SK-N-SH treated with all-trans-retinoic acid at 6 μM for 48 hours (cell line): ENCODE results near the gene IFNL2.
"Not testable (repeated sequence)": the region's sequence is repeated elsewhere in the genome, so short reads cannot be mapped to it uniquely, and the experiment has no call there.

Experiments
- CSDC2 ChIP-seq: fragments of 250-450 bp; sonication (Bioruptor Pico); IDR thresholded peaks from 2 replicates; pipeline ENCODE4 v1.5.0; 2020; ENCODE audit warnings: mild to moderate bottlenecking, moderate library complexity
- GLIS3 ChIP-seq: fragments of 250-450 bp; sonication (Bioruptor Pico); IDR thresholded peaks from 2 replicates; pipeline ENCODE4 v1.5.0; 2020; ENCODE audit warnings: mild to moderate bottlenecking, moderate library complexity
- RARB ChIP-seq: fragments of 250-450 bp; sonication (Bioruptor Pico); IDR thresholded peaks from 2 replicates; pipeline ENCODE4 v1.8.0; 2021; ENCODE audit warnings: mild to moderate bottlenecking, moderate library complexity
- SNAI2 ChIP-seq: fragments of 250-450 bp; sonication (Bioruptor Pico); IDR thresholded peaks from 2 replicates; pipeline ENCODE4 v1.5.0; 2020; ENCODE audit warnings: mild to moderate bottlenecking, moderate library complexity
- TOX ChIP-seq: fragments of 250-450 bp; sonication (Bioruptor Pico); IDR thresholded peaks from 2 replicates; pipeline ENCODE4 v1.8.0; 2021; ENCODE audit warnings: mild to moderate bottlenecking, moderate library complexity, borderline replicate concordance
- ZFP3 ChIP-seq: fragments of 250-450 bp; sonication (Bioruptor Pico); IDR thresholded peaks from 2 replicates; pipeline ENCODE4 v1.5.0; 2020; ENCODE audit warnings: mild to moderate bottlenecking, moderate library complexity
- ZNF565 ChIP-seq: fragments of 450-650 bp; formaldehyde crosslinking; conservative IDR thresholded peaks from 2 replicates; pipeline ENCODE4 v1.5.0; 2020; ENCODE audit warnings: low read depth, mild to moderate bottlenecking, moderate library complexity
- TF ChIP-seq, protein P1 (sequence below): fragments of 250-450 bp; sonication (Bioruptor Pico); IDR thresholded peaks from 2 replicates; pipeline ENCODE4 v1.8.0; 2021; ENCODE audit warnings: low read depth, mild to moderate bottlenecking, moderate library complexity, borderline replicate concordance
- TF ChIP-seq, protein P2 (sequence below): fragments of 250-450 bp; sonication (Bioruptor Pico); IDR thresholded peaks from 2 replicates; pipeline ENCODE4 v1.8.0; 2020; ENCODE audit warnings: mild to moderate bottlenecking, moderate library complexity, borderline replicate concordance
- TF ChIP-seq, protein P3 (sequence below): fragments of 250-450 bp; sonication (Bioruptor Pico); IDR thresholded peaks from 2 replicates; pipeline ENCODE4 v1.5.1; 2020; ENCODE audit warnings: low read depth, mild to moderate bottlenecking, moderate library complexity

DNA sequence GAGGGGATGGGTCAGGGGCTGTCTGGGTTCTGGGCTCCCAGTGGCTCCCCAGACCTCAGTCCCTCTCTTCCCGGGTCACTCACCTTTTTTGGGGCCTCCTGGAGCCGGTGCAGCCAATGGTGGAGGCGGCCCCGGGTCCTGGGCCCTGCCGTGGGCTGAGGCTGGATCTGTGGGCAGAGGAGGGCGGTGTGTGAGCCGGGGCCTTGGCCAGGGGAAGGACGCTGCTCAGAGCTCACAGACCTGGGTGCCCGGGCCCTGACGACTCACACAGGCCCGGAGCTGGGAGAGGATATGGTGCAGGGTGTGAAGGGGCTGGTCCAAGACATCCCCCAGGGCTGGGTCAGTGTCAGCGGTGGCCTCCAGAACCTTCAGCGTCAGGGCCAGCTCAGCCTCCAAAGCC is 24.5 kb upstream of the IFNL2 start:
- TF ChIP-seq RARB (CRISPR knock-in tag); ZNF565; CSDC2 (CRISPR knock-in tag); GLIS3; TOX (CRISPR knock-in tag); SNAI2 (CRISPR knock-in tag); ZFP3: not testable (repeated sequence)
- TF ChIP-seq, protein P1, sequence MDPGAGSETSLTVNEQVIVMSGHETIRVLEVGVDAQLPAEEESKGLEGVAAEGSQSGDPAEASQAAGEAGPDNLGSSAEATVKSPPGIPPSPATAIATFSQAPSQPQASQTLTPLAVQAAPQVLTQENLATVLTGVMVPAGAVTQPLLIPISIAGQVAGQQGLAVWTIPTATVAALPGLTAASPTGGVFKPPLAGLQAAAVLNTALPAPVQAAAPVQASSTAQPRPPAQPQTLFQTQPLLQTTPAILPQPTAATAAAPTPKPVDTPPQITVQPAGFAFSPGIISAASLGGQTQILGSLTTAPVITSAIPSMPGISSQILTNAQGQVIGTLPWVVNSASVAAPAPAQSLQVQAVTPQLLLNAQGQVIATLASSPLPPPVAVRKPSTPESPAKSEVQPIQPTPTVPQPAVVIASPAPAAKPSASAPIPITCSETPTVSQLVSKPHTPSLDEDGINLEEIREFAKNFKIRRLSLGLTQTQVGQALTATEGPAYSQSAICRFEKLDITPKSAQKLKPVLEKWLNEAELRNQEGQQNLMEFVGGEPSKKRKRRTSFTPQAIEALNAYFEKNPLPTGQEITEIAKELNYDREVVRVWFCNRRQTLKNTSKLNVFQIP: not testable (repeated sequence)
- TF ChIP-seq, protein P2, sequence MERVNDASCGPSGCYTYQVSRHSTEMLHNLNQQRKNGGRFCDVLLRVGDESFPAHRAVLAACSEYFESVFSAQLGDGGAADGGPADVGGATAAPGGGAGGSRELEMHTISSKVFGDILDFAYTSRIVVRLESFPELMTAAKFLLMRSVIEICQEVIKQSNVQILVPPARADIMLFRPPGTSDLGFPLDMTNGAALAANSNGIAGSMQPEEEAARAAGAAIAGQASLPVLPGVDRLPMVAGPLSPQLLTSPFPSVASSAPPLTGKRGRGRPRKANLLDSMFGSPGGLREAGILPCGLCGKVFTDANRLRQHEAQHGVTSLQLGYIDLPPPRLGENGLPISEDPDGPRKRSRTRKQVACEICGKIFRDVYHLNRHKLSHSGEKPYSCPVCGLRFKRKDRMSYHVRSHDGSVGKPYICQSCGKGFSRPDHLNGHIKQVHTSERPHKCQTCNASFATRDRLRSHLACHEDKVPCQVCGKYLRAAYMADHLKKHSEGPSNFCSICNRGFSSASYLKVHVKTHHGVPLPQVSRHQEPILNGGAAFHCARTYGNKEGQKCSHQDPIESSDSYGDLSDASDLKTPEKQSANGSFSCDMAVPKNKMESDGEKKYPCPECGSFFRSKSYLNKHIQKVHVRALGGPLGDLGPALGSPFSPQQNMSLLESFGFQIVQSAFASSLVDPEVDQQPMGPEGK: not testable (repeated sequence)
- TF ChIP-seq, protein P3, sequence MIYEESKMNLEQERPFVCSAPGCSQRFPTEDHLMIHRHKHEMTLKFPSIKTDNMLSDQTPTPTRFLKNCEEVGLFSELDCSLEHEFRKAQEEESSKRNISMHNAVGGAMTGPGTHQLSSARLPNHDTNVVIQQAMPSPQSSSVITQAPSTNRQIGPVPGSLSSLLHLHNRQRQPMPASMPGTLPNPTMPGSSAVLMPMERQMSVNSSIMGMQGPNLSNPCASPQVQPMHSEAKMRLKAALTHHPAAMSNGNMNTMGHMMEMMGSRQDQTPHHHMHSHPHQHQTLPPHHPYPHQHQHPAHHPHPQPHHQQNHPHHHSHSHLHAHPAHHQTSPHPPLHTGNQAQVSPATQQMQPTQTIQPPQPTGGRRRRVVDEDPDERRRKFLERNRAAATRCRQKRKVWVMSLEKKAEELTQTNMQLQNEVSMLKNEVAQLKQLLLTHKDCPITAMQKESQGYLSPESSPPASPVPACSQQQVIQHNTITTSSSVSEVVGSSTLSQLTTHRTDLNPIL (CRISPR knock-in tag): not testable (repeated sequence)
